GM21717 (cell line): ENCODE measurements around the gene MUC4.

Experiments used
- ATAC-seq: cut with Tn5 transposase; IDR thresholded peaks from one replicate; pipeline ENCODE4 v1.9.1; 2021; ENCODE audit warnings: mild to moderate bottlenecking, moderate library complexity; ENCODE audit not compliant: unreplicated experiment

The MUC4 gene, protein sequence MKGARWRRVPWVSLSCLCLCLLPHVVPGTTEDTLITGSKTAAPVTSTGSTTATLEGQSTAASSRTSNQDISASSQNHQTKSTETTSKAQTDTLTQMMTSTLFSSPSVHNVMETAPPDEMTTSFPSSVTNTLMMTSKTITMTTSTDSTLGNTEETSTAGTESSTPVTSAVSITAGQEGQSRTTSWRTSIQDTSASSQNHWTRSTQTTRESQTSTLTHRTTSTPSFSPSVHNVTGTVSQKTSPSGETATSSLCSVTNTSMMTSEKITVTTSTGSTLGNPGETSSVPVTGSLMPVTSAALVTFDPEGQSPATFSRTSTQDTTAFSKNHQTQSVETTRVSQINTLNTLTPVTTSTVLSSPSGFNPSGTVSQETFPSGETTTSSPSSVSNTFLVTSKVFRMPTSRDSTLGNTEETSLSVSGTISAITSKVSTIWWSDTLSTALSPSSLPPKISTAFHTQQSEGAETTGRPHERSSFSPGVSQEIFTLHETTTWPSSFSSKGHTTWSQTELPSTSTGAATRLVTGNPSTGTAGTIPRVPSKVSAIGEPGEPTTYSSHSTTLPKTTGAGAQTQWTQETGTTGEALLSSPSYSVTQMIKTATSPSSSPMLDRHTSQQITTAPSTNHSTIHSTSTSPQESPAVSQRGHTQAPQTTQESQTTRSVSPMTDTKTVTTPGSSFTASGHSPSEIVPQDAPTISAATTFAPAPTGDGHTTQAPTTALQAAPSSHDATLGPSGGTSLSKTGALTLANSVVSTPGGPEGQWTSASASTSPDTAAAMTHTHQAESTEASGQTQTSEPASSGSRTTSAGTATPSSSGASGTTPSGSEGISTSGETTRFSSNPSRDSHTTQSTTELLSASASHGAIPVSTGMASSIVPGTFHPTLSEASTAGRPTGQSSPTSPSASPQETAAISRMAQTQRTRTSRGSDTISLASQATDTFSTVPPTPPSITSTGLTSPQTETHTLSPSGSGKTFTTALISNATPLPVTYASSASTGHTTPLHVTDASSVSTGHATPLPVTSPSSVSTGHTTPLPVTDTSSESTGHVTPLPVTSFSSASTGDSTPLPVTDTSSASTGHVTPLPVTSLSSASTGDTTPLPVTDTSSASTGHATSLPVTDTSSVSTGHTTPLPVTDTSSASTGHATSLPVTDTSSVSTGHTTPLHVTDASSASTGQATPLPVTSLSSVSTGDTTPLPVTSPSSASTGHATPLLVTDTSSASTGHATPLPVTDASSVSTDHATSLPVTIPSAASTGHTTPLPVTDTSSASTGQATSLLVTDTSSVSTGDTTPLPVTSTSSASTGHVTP (N-terminal part only)

DNA sequence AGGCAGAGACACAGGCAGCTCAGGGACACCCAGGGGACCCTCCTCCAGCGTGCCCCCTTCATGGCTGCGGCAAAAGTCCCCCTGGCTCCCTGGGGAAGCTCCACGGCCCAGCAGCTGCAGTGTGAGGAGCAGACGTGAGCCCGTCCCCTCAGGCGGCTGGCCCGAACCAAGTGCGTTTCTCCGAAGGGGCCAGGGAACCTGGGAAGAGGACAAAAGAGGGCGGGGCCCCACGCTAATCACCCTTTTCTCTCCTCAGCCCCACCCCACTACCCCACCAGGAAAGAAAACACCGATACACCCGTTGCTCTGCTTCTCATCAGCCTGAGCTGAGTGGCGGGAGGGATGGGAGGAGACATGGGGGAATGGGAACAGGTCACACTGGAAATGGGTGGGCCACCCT, at the start of gene MUC4:
TSS of gene MUC4 (minus strand) at position 174 of the 400 bp plus-strand sequence. CDS start at position 62, 112 bp downstream.
- no peak for ATAC-seq

DNA sequence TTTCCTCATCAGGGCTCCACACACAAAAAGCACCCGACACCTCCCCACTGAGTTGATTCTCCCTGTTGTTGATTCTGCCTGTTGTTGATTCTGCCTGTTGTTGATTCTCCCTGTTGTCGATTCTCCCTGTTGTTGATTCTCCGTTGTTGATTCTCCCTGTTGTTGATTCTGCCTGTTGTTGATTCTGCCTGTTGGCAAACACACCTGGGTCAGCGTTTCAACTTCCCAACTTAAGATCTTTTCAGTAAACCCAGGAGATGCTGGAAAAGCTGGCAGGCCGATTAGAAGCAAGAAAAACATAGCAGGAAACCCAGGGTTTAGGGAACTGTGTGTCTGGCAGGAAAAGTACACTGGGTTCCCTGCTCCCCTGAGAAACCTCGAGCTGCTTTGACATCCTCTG, 48.7 kb upstream of the MUC4 start:
- ATAC-seq, result no peak

DNA sequence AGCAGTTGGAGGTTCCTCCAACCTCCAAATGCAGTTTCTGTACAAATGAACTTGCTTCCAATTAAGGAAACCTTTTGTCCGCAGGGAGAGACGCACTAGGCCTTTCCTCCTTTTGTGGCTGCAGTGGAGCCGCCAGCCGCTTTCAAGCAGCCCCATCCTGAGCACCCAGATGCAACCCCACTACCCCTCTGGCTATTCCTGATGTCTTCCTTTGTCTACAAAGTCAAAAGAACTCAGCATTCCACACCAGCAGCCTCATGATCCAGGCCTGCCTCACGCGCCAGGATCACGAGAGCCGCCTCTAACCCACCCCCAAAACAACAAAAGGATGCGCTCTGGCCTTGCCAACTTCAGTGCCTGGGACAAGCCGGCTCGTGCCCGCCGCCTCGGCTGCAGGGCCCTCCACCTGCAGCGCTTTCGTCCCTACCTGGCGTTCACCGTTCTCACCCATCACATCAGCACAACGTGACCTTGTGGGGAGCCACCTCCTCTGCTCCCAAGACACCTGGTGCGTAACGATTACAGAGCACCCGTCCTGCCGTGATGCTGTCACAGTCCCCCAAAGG, 48.2 kb upstream of the MUC4 start:
- no peak for ATAC-seq

DNA sequence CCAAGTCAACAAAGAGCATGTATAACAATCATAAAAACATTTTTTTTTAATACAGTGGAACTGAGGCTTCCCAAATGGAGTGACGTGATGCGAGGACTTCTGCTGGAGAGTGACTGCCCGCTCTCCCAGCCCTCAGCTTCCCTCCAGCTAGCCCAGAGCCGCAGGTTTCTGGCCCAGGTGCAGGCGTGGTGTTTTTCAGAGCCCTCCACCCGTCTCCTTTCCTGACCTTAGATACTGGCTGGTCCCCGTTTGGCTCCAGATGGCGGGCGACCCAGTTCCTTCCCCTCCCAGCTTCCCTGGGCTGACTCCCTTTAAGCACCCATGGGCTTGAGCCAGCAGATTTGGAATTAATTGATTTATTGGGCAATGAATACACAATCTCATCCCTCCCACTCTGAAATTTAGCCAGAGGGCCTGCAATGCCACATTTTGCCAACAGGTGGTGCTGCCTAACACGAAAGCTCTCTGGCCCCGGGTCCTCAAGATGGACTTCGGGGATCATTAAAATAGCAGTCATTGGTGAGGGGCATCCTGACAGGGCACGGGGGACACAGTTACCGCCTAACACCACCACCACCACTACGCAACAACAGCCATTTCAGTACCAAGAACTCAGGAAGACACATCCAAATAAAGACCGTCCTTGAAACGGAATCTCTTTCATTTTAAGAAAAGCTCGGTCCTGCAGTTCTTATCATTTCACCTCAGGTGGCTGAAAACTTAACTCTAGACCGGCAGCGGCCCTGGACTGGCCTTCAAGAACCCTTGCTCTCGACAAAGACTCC, 47.5 kb upstream of the MUC4 start:
- ATAC-seq, result no peak

DNA sequence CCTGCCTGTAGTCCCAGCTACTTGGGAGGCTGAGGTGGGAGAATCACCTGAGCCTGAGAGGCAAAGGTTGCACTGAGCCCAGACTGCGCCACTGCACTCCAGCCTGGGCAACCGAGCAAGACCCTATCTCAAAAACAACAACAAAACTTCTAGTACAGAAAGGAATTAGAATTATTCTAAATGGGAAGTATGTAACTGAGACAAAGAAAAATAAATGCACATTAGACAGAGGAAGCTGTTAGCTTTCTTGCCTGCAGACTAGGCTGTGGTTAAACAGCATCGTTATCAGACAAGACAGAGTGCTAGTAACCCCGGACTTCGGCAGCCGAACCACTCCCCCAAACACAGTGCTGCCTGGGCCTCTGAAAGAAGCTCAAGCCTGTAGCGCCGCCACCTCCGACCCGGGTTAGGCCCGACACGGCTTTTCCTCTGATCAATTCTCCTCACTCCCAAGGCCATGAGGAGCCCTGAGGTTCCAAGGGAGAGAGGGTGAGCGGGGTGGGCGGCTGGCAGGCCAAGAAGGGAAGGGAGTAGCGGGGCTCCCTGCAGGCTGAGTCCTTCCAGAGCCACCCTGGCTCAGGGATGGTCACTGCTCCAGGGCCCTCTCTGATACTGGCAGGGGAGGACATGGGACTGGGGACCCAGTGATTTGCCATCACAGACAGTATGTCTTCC, 44.8 kb upstream of the MUC4 start:
- ATAC-seq, result no peak

DNA sequence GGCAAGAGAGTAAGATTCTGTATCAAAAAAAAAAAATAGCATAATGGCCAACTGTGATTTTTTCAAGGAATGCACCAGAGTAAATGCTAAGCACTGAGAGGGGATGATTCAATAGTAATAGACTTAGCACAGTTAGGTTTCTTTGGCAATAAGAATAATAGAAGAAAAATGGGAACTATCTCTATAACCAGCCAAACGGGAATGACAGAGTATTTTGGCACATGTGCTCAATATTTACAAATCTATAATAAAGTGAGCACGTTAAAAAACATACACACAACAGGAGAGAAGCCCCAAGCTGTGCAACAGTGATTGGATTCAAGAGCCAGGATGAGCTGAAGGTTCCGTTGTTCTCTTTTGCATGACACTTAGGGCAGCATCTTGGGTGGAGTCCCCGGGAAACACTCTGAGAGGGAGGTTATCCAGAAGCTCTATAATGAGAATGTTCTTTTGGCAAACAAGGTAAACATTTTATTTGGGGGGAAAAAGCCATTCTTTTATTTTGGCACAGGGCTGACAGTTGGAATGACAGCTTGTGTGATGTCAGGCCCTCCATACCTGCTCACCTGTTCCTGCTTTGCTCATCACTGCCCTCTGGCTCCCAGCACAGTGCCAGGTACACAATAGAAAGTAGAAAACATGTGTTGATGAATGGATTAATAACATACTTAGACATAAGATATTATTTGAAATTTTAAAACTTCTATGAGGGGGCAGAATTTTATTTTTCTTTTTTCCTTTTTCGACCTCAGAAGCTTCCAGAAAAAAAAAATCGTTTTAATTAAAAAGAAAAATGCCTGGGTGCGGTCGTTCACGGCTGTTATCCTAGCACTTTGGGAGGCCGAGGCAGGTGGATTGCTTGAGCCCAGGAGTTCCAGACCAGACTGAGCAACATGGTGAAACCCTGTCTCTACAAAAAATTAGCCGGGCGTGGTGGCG, 44.0 kb upstream of the MUC4 start:
- no peak for ATAC-seq

DNA sequence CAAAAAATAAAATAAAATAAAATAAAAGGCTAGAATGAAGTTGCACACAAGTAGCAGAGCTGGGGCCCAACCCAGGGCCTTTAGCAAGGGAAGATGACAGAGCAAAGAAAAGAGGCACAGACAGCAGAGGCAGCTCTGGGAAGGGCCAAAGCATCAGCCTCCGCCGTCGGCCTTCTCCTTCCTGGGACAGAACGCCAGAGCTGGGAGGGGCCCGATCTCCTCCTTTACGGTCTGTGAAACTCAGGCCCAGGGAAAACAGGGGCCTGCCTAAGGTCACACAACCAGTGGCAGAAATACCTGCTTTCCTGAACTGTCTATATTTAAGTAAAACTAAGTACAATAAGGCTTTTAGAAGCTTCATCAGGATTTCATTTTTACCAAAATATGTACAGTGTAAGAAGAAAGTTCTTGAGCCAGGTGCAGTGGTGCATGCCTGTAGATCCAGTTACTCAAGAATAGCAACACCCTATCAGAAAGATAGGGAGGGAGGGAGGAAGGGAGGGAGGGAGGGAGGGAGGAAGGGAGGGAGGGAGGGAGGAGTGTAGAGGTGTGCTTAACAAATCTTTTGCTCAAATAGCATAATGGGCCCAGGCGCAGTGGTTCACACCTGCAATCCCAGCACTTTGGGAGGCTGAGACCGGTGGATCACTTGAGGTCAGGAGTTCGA, 43.0 kb upstream of the MUC4 start:
- no peak for ATAC-seq

DNA sequence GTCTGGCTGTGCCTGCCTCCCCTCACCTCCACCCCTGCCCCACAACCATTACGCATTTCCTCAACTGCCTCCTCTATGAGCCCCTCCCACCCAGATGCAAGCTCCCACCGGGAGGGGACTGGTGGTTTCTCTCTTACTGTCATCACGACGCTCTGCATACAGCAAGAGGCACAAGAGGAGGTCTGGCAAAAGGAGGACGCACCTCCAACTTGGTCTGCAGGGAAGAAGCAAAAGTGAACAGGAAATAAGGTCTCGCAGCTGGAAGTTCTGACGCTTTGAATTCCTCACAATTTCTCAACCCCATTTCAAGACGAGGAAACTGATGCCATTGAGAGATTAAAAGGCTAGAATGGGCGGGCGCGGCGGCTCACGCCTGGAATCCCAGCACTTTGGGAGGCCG, 42.3 kb upstream of the MUC4 start:
- no peak for ATAC-seq

DNA sequence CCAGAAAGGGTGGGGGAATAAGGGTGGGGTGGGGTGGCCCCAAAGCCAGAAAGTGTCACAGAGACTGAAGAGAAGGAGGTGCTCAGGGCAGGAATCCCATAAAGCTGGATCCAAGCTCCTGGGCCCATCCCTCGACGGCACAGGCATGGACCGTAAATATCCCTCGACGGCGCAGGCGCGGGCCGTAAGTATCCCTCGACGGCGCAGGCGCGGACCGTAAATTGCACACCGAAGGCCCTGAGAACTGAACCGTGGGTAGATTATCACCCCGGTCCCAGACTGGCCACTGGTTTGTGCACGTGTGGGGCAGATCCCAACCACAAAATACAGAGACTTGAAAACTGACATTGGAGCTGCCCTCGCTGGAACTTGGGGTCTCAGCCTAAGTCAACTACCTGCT, 41.3 kb upstream of the MUC4 start:
- ATAC-seq, result no peak

DNA sequence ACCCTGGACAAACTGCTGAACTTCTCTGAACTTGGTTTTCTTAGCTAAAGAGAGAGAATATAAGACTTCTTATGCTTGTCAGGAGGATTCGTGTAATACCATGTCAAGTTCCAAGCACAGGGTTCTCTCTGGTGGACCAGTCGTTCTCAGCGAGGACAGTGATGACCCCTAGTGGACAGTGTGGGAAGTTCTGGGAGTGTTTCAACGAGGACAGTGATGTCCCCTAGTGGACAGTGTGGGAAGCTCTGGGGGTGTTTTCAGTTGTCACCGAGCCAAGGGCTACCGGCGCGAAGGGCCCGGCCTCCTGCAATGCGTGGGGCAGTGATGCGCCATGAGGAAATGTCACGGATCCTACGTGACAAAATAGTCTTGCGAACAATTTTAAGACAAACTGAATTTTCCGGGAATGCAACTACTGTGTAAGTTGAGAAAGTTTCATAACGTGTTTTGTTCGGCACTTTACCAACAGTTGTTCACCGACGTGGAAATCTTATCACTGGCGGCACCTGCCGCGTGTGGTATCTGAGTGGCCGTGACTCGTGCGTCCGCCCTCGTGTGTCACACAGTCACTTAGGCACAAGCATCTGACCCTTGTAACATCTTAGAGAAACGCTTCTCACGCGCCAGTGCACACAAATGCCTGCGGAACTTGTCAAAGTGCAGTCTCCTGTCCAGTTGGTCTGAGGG, 39.3 kb upstream of the MUC4 start:
- ATAC-seq, result peak; percentile 80

DNA sequence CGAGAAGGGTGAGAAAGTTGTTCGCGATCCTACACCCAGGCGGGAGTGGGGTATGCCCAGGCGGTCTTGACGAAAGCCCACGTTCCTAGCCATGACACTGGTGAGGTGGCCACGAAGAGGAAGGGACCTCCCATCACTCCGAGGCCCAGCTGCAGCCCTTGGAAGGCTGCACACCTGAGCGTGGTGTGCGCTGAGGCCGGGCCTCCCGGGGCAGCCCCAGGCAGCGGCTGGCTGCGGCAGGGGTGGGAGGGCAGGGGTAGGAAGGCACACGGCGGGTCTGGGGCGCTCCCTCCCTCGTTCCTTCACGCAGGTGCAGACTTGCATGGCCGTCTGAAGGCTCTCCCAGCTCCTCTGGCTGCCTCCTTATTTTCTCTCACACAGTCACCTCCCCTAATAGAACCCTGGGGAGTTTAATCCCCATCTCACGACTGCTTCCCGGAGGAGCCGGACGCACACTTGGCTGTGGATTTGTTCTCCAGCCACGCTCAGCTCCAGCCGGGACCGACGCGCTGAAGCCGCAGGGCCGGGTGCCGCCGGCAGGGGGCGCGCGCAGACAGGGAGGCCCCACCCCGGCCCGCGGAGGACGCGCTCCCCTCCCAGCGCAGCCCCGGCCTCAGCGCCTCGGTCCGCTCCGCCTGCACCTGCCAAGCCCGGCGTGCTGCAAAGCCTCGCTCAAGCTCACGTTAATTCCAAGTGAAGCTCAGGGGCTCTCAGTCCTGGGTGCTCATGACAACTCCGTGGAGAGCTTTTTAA, 37.8 kb upstream of the MUC4 start:
- no peak for ATAC-seq

DNA sequence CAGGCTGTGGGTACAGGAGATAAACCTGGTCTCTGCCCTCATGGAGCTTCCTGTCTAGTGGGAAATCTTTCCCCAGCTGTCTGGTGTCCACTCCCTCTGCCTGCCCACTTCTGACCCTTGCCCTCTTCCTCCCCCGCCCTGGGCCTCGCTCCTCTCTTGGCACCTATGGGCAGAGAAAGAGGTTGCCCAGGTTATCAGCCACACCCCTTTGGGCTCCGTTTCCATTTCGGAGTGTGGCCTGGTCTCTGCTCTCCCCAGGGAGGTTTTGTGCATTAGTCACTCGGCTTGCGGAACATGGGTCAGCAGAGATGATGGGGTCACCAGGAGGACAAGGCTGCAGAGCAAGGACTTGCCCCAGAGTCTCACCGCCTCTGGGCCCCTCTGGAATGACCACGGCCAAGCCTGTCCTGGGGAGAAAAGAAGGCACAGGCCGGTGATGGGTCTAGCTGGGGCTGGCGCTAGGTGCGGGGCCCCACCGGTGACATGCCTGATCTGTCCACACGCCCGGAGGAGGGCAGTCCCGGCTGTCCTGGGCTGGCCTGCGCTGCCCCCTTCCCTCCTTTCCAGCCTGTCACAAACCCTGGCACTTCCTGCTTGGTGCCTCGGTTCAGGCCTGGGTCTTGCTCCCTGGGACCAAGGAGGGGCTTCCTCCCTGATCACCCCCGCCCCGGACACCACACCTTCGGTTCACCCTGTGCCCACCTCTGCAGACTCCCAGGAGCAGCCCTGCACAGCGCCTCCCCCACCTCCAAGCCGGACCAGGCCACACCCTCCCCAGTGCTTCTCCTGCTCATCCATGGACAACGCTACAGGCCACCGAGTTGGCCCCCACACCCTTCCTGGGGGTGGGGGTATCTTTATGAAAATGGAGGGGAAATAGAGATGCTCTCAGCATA, 35.6 kb upstream of the MUC4 start:
- no peak for ATAC-seq

DNA sequence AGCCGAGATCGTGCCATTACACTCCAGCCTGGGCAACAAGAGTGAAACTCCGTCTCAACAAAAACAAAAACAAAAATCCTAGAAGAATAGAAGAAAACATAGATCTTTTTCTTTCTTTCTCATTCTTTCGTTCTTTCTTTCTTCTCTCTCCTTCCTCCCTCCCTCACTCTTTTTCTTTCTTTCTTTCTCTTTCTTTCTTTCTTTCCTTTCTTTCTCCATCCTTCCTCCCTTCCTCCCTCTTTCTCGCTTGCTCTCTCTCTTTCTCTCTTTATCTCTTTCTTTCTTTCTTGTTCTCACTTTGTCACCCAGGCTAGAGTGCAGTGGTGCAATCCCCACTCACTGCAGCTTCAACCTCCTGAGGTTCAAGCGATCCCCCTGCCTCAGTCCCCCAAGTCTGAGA, 33.8 kb upstream of the MUC4 start:
- no peak for ATAC-seq

DNA sequence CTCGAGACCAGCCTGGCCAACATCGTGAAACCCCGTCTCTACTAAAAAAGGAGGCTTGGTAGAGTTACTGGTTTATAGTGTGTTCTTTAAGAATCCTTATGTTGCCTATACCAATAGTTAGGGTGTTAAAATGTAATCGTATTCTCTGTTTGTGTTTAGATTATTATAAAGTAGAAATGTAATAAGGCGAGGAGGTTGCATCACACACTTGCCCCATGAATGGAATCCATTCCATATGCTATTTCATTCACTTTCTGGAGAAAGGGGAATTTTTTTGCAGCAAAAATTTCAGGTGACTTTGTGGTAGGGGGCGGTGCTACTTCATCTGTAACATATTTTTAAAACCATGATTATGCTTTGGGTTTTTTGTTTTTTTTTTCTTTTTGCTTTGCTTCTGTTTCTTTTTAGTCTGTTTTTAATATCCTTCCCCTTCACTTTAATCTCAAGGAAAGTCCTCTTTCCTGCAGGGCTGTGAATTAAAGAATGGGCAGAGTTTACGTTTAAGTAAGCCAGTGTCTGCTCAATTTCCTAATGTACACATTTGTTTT, 33.0 kb upstream of the MUC4 start:
- ATAC-seq, result no peak

DNA sequence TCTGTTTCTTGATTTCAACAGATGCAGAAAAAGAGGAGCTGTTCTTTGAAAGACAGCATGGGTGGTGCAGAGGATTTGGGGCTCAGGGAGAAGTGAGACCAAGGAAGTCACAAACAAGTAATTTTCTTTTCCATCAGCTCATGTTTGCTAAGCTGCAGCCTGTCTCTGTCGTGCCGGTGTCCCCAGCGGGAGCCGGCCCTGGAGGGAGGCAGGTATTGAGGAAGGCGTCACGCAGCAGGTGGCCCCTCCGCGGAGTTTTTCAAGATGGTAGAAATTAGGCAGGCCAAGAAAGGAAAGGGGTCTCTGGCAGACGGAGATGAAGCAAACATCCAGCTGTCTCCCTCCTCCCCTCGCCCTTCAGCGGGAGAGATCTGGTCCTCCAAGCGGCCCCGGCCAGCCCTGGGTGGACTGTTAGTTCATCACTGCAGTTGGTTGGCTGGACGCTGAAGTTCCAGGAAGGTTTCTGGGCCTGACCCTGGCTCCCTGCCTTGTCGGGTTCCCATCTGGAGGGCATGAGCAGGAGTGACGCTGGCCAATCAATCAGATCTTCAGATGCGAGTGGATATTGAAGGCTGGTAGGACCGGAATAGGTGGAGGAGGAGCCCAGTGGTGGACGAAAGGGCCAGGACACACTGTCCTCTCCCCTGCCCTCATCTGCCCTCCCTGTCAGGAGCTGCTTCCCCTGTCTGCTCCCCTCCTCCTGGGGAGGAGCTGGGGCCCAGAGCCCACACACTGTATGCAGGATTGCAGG, 27.7 kb upstream of the MUC4 start:
- no peak for ATAC-seq
